NCI-H2196 treated with DMSO at 0.1 percent for 48 hours (cell line): Measurements from ENCODE around the gene ATP11B.

ENCODE experiments used
- DNase-seq: peaks from one replicate; lab custom pipeline; 2025; ENCODE audit not compliant: unreplicated experiment; lab: John Stamatoyannopoulos, UW

Gene ATP11B

GRCh38 chr3:182908471-182908870, 115.2 kb downstream of the ATP11B start:
- no peak for DNase-seq

- no peak for DNase-seq
These were observed 116.2 kb downstream of the ATP11B start for GRCh38 chr3:182909318-182910040.

GRCh38 chr3:182910936-182911781, 117.9 kb downstream of the ATP11B start:
- DNase-seq, result no peak

- DNase-seq, result peak; percentile 40
These were observed 118.4 kb downstream of the ATP11B start for GRCh38 chr3:182911782-182912111.

- no peak for DNase-seq
These were observed 119.2 kb downstream of the ATP11B start for GRCh38 chr3:182912474-182912873.

- peak; percentile 83 for DNase-seq
These were observed 120.6 kb downstream of the ATP11B start for GRCh38 chr3:182913889-182914288.

GRCh38 chr3:182914341-182914740, 121.0 kb downstream of the ATP11B start:
- no peak for DNase-seq

- no peak for DNase-seq
These were observed 123.8 kb downstream of the ATP11B start for GRCh38 chr3:182917134-182917533.

GRCh38 chr3:182919866-182920357, 126.6 kb downstream of the ATP11B start:
- no peak for DNase-seq

GRCh38 chr3:182920515-182921084, 127.3 kb downstream of the ATP11B start:
- DNase-seq, result no peak

- DNase-seq, result no peak
These were observed 128.5 kb downstream of the ATP11B start for GRCh38 chr3:182921665-182922355.

- no peak for DNase-seq
These were observed 132.1 kb downstream of the ATP11B start for GRCh38 chr3:182925330-182925943.

GRCh38 chr3:182925944-182926337, 132.6 kb downstream of the ATP11B start:
- DNase-seq, result no peak

- DNase-seq, result no peak
These were observed 142.5 kb downstream of the ATP11B start for GRCh38 chr3:182935803-182936202.

- DNase-seq, result no peak
These were observed 143.1 kb downstream of the ATP11B start for GRCh38 chr3:182936239-182936917.

- no peak for DNase-seq
These were observed 143.6 kb downstream of the ATP11B start for GRCh38 chr3:182936918-182937285.

GRCh38 chr3:182937293-182938051, 144.2 kb downstream of the ATP11B start:
- peak; percentile 26 for DNase-seq

- no peak for DNase-seq
These were observed 147.0 kb downstream of the ATP11B start for GRCh38 chr3:182940266-182940808.

- no peak for DNase-seq
These were observed 148.4 kb downstream of the ATP11B start for GRCh38 chr3:182941719-182942118.
